Middle frontal gyrus (tissue), 1 donor: ENCODE measurements around the gene BPHL.
A peak's percentile ranks its signal among the peaks of the same experiment; 100 is the strongest.
"Not testable (repeated sequence)": the region's sequence is repeated elsewhere in the genome, so short reads cannot be mapped to it uniquely, and the experiment has no call there.

ENCODE experiments used
- DNase-seq: peaks from one replicate; pipeline ENCODE4 v3.0.0-alpha.2; 2015; ENCODE audit warnings: low spot score; ENCODE audit errors: extremely low spot score

The BPHL gene

GRCh38 chr6:3178666-3179065, 60.2 kb downstream of the BPHL start:
- not testable (repeated sequence) for DNase-seq

- DNase-seq = not testable (repeated sequence)
Observed at GRCh38 chr6:3179945-3180344, 61.4 kb downstream of the BPHL start.

- no peak for DNase-seq
Observed at GRCh38 chr6:3181105-3181504, 62.6 kb downstream of the BPHL start.

GRCh38 chr6:3183066-3183465, 64.6 kb downstream of the BPHL start:
- DNase-seq = no peak

GRCh38 chr6:3186974-3187382, 68.5 kb downstream of the BPHL start:
- no peak for DNase-seq

GRCh38 chr6:3188262-3188661, 69.8 kb downstream of the BPHL start:
- no peak for DNase-seq

- not testable (repeated sequence) for DNase-seq
Observed at GRCh38 chr6:3189192-3189591, 70.7 kb downstream of the BPHL start.

GRCh38 chr6:3190056-3190455, 71.5 kb downstream of the BPHL start:
- no peak for DNase-seq

GRCh38 chr6:3190779-3191178, 72.3 kb downstream of the BPHL start:
- no peak for DNase-seq

- no peak for DNase-seq
Observed at GRCh38 chr6:3193102-3193849, 74.8 kb downstream of the BPHL start.

GRCh38 chr6:3194535-3195419, 76.3 kb downstream of the BPHL start:
- peak; percentile 58 for DNase-seq

- no peak for DNase-seq
Observed at GRCh38 chr6:3195420-3195694, 76.8 kb downstream of the BPHL start.

- DNase-seq = no peak
Observed at GRCh38 chr6:3195695-3196497, 77.4 kb downstream of the BPHL start.

GRCh38 chr6:3196770-3197169, 78.3 kb downstream of the BPHL start:
- no peak for DNase-seq

- DNase-seq = not testable (repeated sequence)
Observed at GRCh38 chr6:3197734-3198133, 79.2 kb downstream of the BPHL start.

GRCh38 chr6:3199382-3199781, 80.9 kb downstream of the BPHL start:
- DNase-seq = no peak

- no peak for DNase-seq
Observed at GRCh38 chr6:3200682-3201081, 82.2 kb downstream of the BPHL start.

GRCh38 chr6:3201388-3201787, 82.9 kb downstream of the BPHL start:
- no peak for DNase-seq
